OCI-LY7 (cell line): ENCODE data around the gene STAG1. TPM values are rescaled to one million over a fixed set of nuclear protein-coding genes. Genes with fewer than 3 reads are reported as not detected.

Source experiments
- BruUV-seq: library from RNA; stranded (reverse); fragments of 400-500 nt; replicated peaks from 2 replicates; lab custom pipeline; 2021; lab: Mats Ljungman, UMichigan
- CTCF ChIA-PET: fragments of 300-600 bp; sonication (Branson Sonifier 250); formaldehyde crosslinking; loops from one replicate; lab custom pipeline; 2022; ENCODE audit warnings: antibody characterized with exemption; ENCODE audit not compliant: unreplicated experiment; lab: Charles Lee
- POLR2A ChIA-PET: fragments of 300-600 bp; sonication (Branson Sonifier 250); formaldehyde crosslinking; loops from one replicate; lab custom pipeline; 2022; ENCODE audit warnings: antibody characterized with exemption; lab: Charles Lee
- DNase-seq: peaks from one replicate; pipeline ENCODE4 v3.0.0-alpha.2; 2015; ENCODE audit warnings: low spot score
- H2AFZ ChIP-seq: fragments of 200-600 bp; sonication (generic), shearing (Covaris generic); 2 replicates; pipeline ENCODE4 v1.6.1; 2014; ENCODE audit warnings: mild to moderate bottlenecking, antibody characterized with exemption, low read length, moderate library complexity
- H3K27ac ChIP-seq: fragments of 200-600 bp; sonication (generic); 2 replicates; pipeline ENCODE4 v1.5.1; 2014; ENCODE audit warnings: mixed run types, low read depth, mild to moderate bottlenecking, moderate library complexity, low read length, inconsistent platforms; ENCODE audit not compliant: poor library complexity, severe bottlenecking
- H3K36me3 ChIP-seq: fragments of 200-600 bp; sonication (generic); 2 replicates; pipeline ENCODE4 v1.6.1; 2014; ENCODE audit warnings: mild to moderate bottlenecking, antibody characterized with exemption, low read length, moderate library complexity, mixed read lengths; ENCODE audit not compliant: insufficient read depth
- H3K4me1 ChIP-seq: fragments of 200-600 bp; sonication (generic); 2 replicates; pipeline ENCODE4 v1.5.1; 2014; ENCODE audit warnings: mild to moderate bottlenecking, low read length; ENCODE audit not compliant: insufficient read depth, poor library complexity, severe bottlenecking
- H3K4me2 ChIP-seq: fragments of 200-600 bp; sonication (generic); 2 replicates; pipeline ENCODE4 v1.6.1; 2014; ENCODE audit warnings: mild to moderate bottlenecking, low read length
- H3K4me3 ChIP-seq: fragments of 200-600 bp; sonication (generic); 2 replicates; pipeline ENCODE4 v1.5.1; 2014; ENCODE audit warnings: mild to moderate bottlenecking, low read depth, low read length; ENCODE audit not compliant: poor library complexity, severe bottlenecking
- H3K79me2 ChIP-seq: fragments of 200-600 bp; sonication (generic); 2 replicates; pipeline ENCODE4 v1.6.1; 2016; ENCODE audit warnings: low read depth, mild to moderate bottlenecking, low read length, moderate library complexity, mixed read lengths; ENCODE audit not compliant: insufficient read depth
- H3K9me2 ChIP-seq: fragments of 200-600 bp; sonication (generic); 2 replicates; pipeline ENCODE4 v1.6.1; 2016; ENCODE audit warnings: mild to moderate bottlenecking, low read length, mixed read lengths; ENCODE audit not compliant: insufficient read depth
- H3K9me3 ChIP-seq: fragments of 200-600 bp; sonication (generic); 2 replicates; pipeline ENCODE4 v1.6.1; 2014; ENCODE audit warnings: mild to moderate bottlenecking, mixed run types, low read length, mixed read lengths
- H4K20me1 ChIP-seq: fragments of 200-600 bp; sonication (generic); 2 replicates; pipeline ENCODE4 v1.6.1; 2014; ENCODE audit warnings: mild to moderate bottlenecking, antibody characterized with exemption, low read length, moderate library complexity, mixed read lengths; ENCODE audit not compliant: insufficient read depth
- EZH2phosphoT487 ChIP-seq: fragments of 200-600 bp; sonication (generic); IDR thresholded peaks from 2 replicates; pipeline ENCODE4 v1.6.1; 2018; ENCODE audit warnings: low read depth, borderline replicate concordance, mild to moderate bottlenecking, mixed run types, antibody characterized with exemption, low read length, moderate library complexity, mixed read lengths
- intact Hi-C: fragments of 100-400 bp; cut with micrococcal nuclease; formaldehyde crosslinking; loops from one replicate; pipeline ENCODE4 v1.10.0; 2022; ENCODE audit not compliant: unreplicated experiment
- total RNA-seq, 2 experiments: library from RNA; depleted of rRNA in 1 of 2; stranded (reverse); fragments of >200 nt in 1 of 2; shearing (Covaris generic) in 1 of 2; gene quantifications; 2 replicates each; pipeline ENCODE4 v1.2.3, GENCODE V29; 2014 to 2022
- TF ChIP-seq, protein P1 (sequence below): fragments of 200-600 bp; sonication (generic); conservative IDR thresholded peaks from 2 replicates; pipeline ENCODE4 v1.5.1; 2014; ENCODE audit warnings: mild to moderate bottlenecking, antibody characterized with exemption, low read length, moderate library complexity, mixed read lengths

Gene STAG1
- total RNA-seq, 2 experiments from 2014 or later, result 30.7 to 46.6 TPM

DNA sequence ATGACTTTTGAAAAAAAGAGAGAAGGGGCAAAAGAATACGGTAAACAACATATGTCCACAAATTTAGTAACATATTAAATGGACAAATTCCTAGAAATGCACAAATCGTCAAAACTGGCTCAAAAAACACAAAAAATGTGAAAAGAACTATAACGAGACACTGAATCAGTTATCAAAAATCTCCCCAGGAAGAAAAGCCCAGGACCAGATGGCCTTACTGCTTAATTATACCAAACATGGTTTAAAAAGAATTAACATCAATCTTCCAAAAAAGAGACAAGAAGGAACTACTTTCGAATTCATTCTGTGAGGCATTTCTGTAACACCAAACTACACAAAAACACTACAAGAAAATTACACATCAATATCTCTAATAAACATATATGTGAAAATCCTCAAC lies 117.4 kb downstream of the STAG1 start:
- BruUV-seq, result no TSS peak
- H3K4me1 ChIP-seq, result no peaks in the 10 kb centered on the region
- DNase-seq, result no peak
- POLR2A ChIA-PET, result interaction anchor here (0.6 kb wide), 1 partner anchor 148 kb away, joined by 4 read pairs; no protein-coding TSS in a partner anchor
- CTCF ChIA-PET, result no interaction called here
- peaks cover 4% of the 10 kb centered on the region for H3K9me3 ChIP-seq
- peaks cover 8% of the 10 kb centered on the region for H3K36me3 ChIP-seq
- no peak overlapping the region for H3K4me2 ChIP-seq
- peaks cover 92% of the 10 kb centered on the region for H3K79me2 ChIP-seq
- intact Hi-C loops, result no loop called here
- no peak for TF ChIP-seq EZH2phosphoT487
- TF ChIP-seq, protein P1, sequence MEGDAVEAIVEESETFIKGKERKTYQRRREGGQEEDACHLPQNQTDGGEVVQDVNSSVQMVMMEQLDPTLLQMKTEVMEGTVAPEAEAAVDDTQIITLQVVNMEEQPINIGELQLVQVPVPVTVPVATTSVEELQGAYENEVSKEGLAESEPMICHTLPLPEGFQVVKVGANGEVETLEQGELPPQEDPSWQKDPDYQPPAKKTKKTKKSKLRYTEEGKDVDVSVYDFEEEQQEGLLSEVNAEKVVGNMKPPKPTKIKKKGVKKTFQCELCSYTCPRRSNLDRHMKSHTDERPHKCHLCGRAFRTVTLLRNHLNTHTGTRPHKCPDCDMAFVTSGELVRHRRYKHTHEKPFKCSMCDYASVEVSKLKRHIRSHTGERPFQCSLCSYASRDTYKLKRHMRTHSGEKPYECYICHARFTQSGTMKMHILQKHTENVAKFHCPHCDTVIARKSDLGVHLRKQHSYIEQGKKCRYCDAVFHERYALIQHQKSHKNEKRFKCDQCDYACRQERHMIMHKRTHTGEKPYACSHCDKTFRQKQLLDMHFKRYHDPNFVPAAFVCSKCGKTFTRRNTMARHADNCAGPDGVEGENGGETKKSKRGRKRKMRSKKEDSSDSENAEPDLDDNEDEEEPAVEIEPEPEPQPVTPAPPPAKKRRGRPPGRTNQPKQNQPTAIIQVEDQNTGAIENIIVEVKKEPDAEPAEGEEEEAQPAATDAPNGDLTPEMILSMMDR, result no peak
- no peaks in the 10 kb centered on the region for H3K9me2 ChIP-seq
- no peak overlapping the region for H2AFZ ChIP-seq
- H4K20me1 ChIP-seq, result no peaks in the 10 kb centered on the region; the same call in 1 of the 2 replicates
- no peak overlapping the region for H3K4me3 ChIP-seq
- H3K27ac ChIP-seq, result no peak overlapping the region

DNA sequence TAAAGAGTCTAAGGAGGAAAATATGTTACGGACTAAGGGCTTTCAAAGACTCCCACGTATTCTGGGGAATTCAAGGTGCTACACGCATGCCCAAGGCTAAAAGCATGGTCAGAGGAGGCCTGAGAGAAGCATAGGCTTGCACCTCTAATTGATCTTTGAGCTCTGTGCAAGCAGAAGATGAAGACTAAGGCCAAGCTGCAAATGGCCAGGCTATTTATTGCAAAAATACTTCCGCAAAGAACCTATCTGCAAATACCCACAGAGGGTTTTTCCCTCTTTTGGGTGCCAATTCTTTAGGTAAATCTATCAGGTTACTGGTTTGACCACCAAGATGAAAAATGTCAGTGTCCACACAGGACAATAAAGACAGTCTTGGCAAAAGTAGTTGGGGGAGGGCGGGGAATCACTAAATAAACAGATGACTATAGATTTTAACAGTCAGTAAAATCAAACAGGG lies 119.5 kb downstream of the STAG1 start:
- DNase-seq, result no peak
- H3K27ac ChIP-seq, result no peak overlapping the region
- intact Hi-C loops, result no loop called here
- H3K4me2 ChIP-seq, result no peak overlapping the region
- H3K4me1 ChIP-seq, result no peaks in the 10 kb centered on the region
- peaks cover 15% of the 10 kb centered on the region for H3K9me3 ChIP-seq
- ChIA-PET CTCF (no interaction called here), POLR2A (interaction anchor here (1.3 kb wide), 1 partner anchor 13 kb away, joined by 3 read pairs; no protein-coding TSS in a partner anchor)
- no peak overlapping the region for H2AFZ ChIP-seq
- no TSS peak for BruUV-seq
- H3K4me3 ChIP-seq, result no peak overlapping the region
- H3K79me2 ChIP-seq, result peaks cover 81% of the 10 kb centered on the region
- TF ChIP-seq, protein P1, result no peak
- TF ChIP-seq EZH2phosphoT487, result no peak
- H4K20me1 ChIP-seq, result no peaks in the 10 kb centered on the region; the same call in 1 of the 2 replicates
- peaks cover 28% of the 10 kb centered on the region for H3K36me3 ChIP-seq
- H3K9me2 ChIP-seq, result no peaks in the 10 kb centered on the region

DNA sequence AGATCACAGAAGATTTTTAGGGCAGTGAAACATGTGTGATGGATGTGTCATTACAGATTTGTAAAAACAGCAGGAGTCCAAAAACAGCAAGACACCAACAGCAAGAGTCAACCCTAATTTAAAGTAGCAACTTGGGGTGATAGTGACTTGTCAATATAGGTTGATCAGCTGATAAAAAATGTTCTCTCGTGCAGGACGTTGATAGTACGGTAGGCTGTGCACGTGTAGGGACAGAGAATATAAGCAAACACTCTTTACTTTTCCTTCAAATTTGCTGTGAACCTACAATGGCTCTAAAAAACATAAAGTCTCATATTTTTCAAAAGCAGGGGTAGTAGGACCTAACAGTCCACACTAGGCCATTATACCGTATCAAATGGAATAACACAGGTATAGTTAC lies 120.8 kb downstream of the STAG1 start:
- ChIA-PET CTCF (no interaction called here), POLR2A (no interaction called here)
- Histone ChIP-seq H4K20me1 (no peaks in the 10 kb centered on the region; the same call in 1 of the 2 replicates), H2AFZ (no peak overlapping the region), H3K27ac (no peak overlapping the region), H3K36me3 (peaks cover 39% of the 10 kb centered on the region), H3K79me2 (peaks cover 69% of the 10 kb centered on the region), H3K9me2 (no peaks in the 10 kb centered on the region), H3K4me1 (no peaks in the 10 kb centered on the region), H3K9me3 (peaks cover 15% of the 10 kb centered on the region), H3K4me3 (no peak overlapping the region), H3K4me2 (no peak overlapping the region)
- BruUV-seq, result no TSS peak
- intact Hi-C loops, result no loop called here
- no peak for TF ChIP-seq EZH2phosphoT487
- TF ChIP-seq, protein P1, result no peak
- no peak for DNase-seq
